Liver (tissue), 2 donors: Measurements from ENCODE around the gene COL5A1.

Experiments used
- FOXA1 ChIP-seq: IDR thresholded peaks from 2 replicates; pipeline ENCODE4 v1.6.1; 2016; ENCODE audit warnings: antibody characterized with exemption
- RXRA ChIP-seq, 2 donors: IDR thresholded peaks; 2 replicates each; pipeline ENCODE4 v1.6.1; 2017 to 2018; ENCODE audit warnings: antibody characterized with exemption in 2 of 2, mild to moderate bottlenecking in 1 of 2
- TAF1 ChIP-seq: conservative IDR thresholded peaks from 2 replicates; pipeline ENCODE4 v1.6.1; 2016; ENCODE audit warnings: antibody characterized with exemption, mild to moderate bottlenecking
- YY1 ChIP-seq: IDR thresholded peaks from 2 replicates; pipeline ENCODE4 v1.6.1; 2016; ENCODE audit warnings: antibody characterized with exemption, mild to moderate bottlenecking
- donor health status: healthy.

DNA sequence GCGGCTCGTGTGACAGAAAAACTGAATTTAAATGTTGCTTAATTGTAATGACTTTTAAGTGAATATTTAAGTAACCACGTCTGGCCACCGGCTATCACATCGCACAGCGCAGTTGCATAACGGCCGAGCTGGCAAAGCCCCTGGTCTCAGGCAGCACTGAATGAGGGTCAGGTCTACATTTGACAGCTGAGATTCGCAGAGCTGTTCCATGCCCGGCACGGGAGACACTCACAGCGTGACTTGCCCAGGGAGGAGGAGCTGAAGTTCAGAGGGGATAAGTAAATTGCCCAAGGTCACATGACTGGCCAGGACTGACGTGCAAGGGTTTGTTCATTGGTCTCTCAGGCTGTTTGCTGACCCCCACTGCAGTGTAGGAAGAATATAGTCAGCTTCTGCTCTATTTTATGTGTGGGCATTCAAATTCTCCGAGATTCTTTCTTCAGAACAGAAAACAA lies 17.4 kb upstream of the COL5A1 start:
- TF ChIP-seq RXRA (IDR thresholded peaks at IDR 0.05): no peak
- no peak for TF ChIP-seq FOXA1
- TF ChIP-seq YY1: no peak
- TF ChIP-seq TAF1: no peak
